AG09309 (cell line): ENCODE results near the gene TMPRSS7.

Experiments used
- DNase-seq: peaks from one replicate; pipeline ENCODE4 v3.0.0-alpha.2; 2010; ENCODE audit warnings: low read depth
- H3K4me3 ChIP-seq: 2 replicates; pipeline ENCODE4 v1.5.1; 2011; ENCODE audit warnings: mild to moderate bottlenecking, low read depth, low read length, moderate library complexity; ENCODE audit not compliant: control insufficient read depth
- TF ChIP-seq, protein P1 (sequence below): IDR thresholded peaks from 2 replicates; pipeline ENCODE4 v1.5.1; 2011; ENCODE audit warnings: mild to moderate bottlenecking, low read depth, low read length, inconsistent platforms; ENCODE audit not compliant: insufficient read depth, control insufficient read depth; ENCODE audit errors: missing control alignments

The TMPRSS7 gene

DNA sequence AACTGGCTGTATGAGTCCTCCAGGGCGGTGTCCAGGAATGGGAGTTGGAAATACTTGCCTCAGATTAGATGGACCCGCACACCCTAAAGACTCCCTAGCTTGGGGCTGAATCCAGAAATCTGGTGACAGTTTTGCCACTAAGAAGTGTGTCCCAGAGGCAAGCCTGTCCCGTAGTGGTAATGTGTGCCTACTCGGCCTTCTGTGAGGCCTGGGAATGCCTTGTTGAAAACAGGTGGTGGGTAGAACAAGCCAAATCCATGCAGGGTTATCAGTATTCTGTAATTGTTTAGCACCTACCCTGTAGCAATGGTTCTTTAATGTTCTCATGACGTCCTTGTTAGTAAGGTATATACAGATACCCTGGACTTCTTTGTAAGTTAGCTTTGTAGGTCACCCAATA lies 53.2 kb downstream of the TMPRSS7 start:
- H3K4me3 ChIP-seq = no peak overlapping the region
- TF ChIP-seq, protein P1, sequence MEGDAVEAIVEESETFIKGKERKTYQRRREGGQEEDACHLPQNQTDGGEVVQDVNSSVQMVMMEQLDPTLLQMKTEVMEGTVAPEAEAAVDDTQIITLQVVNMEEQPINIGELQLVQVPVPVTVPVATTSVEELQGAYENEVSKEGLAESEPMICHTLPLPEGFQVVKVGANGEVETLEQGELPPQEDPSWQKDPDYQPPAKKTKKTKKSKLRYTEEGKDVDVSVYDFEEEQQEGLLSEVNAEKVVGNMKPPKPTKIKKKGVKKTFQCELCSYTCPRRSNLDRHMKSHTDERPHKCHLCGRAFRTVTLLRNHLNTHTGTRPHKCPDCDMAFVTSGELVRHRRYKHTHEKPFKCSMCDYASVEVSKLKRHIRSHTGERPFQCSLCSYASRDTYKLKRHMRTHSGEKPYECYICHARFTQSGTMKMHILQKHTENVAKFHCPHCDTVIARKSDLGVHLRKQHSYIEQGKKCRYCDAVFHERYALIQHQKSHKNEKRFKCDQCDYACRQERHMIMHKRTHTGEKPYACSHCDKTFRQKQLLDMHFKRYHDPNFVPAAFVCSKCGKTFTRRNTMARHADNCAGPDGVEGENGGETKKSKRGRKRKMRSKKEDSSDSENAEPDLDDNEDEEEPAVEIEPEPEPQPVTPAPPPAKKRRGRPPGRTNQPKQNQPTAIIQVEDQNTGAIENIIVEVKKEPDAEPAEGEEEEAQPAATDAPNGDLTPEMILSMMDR = no peak
- DNase-seq = no peak

DNA sequence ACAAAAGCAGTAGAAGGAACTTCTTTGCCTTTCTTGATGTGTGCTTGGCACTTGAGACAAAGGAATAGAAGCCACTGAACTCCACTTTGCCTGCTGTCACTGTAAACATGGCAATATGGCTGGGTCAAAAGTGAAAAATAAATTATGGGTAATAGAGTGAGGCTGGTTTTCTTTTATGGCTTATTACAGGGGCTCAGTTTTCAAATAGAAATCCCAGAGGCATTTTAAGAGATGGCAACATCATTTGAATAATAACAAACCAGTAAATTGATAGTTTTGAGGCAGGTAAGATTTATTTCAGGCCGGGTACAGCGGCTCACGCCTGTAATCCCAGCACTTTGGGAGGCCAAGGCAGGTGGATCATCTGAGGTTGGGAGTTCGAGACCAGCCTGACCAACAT lies 54.4 kb downstream of the TMPRSS7 start:
- no peak overlapping the region for H3K4me3 ChIP-seq
- DNase-seq = no peak
- TF ChIP-seq, protein P1 = no peak

DNA sequence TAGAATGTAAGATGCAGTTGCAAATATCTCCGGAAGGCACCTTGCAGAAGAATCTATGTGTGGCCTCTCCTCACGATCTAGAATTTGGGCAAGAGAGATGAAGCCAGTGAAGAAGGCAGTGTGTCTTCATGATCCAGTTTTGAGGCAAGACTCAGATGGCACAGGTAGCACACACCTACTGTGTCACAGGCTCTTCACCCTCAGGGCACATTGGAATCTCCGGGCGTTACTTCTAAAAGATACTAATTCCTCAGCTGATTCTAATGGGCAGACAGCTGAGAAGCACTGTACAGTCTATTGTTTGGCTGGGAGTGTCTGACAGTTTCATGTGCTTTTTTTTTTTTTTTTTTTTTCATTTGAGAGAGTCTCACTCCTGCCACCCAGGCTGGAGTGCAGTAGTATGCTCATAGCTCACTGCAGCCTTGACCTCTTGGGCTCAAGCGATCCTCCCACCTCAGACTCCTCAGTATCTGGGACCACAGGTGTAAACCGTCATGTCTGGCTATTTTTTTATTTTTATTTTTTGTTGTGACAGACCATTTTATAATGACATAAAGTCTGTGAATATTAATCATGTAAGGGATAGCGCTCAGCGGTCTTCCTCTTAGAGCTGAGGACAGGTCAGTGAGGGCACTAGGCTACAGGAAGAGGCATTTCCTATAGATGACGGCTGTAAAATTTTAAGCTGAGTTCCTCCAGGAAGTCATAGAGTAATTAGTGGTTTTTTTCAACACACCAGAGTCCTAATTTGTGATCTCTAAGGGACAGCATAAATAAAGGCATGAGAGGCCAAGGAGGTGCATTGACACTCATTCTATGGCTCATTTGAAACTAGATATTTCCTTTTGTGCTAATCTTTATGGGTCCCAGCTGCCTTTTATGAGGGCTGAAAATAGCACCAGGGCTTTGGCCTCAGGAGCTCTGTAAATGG lies 55.7 kb downstream of the TMPRSS7 start:
- DNase-seq = no peak
- TF ChIP-seq, protein P1 = no peak
- no peak overlapping the region for H3K4me3 ChIP-seq

DNA sequence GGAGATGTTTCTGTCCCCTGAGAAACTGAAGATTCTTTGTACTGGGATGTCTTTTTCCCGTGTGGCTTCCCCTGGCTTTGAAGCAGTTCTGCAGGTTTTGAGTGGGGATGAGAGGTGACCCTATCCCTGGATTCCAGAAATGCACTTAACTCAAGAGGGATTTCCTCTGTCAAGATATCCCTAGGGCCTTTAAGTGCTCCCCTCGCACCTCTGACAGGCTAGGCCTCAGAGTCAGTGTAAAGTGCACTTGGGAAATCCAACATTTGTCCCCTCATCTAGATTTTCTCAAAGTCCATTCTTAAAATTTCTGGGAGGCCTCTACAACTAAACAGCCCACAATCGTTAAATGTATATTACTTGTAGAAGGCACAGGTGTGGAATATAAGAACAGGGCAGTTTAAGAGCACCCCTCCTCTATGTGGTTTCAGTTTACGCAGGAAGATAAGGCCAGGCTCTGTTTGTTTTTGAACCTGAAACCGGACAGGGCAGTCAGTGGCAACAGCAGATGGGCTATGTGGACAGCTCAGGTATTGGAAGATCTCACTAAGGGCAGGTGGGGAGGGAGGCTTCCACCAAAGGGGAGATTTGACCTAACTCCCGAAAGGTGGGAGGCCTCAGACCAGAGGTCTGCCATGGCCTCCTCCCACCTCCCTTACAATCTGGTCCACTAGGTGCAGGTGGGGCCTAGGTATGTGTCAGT lies 56.5 kb downstream of the TMPRSS7 start:
- no peak for DNase-seq
- TF ChIP-seq, protein P1 = no peak
- H3K4me3 ChIP-seq = no peak overlapping the region

DNA sequence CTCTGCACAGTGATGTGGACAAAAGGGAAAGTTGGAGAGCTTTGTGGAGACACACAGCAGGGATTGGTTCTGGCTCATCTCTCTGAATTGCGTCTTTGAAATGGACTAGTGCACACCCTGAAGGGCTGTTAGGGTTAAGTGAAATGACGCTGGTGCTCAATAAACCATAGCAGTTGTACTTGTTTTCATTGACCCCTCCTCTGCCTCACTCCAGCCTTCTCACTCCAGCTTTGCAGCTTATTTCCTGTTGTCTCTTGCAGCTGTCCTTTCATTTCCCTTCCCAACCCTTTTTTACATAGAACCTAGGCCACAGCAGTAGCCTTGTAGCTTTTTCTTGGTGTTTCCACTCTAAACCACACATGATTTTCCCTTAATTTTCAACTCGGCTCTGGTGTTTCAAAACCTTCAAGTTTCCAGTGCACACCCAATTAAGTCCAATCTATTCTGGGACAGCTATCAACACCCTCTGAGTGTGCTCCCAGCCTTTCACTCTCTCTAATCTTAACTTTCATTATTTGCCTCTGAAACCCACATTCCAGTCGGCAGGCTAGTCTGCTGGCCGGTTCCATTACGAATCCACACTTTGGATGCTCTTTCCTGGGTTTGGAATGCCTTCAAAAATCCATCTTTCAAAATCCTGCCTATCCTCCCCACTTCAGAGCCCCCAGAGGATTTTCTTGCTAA lies 58.1 kb downstream of the TMPRSS7 start:
- TF ChIP-seq, protein P1 = no peak
- DNase-seq = no peak
- no peak overlapping the region for H3K4me3 ChIP-seq

DNA sequence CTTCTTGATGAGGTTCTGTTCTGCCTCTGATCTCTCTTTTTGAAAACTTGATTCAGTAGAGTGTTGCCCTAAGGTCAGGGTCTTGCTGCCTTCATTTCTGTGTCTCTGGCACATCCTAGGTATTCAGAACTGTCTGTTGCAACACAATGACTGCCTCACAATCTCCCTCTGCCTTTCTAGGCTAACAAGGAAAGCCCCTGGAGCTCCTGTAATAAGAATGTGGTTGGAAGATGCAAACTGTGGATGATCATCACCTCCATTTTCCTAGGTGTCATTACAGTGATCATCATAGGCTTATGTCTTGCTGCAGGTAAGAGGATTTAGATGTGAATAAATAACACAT lies 58.6 kb downstream of the TMPRSS7 start:
- TF ChIP-seq, protein P1 = no peak
- H3K4me3 ChIP-seq = no peak overlapping the region
- DNase-seq = no peak
